Mesendoderm (in vitro differentiated cells): ENCODE measurements around the gene MYCN. TPM values are rescaled to one million over a fixed set of nuclear protein-coding genes. Genes with fewer than 3 reads are reported as not detected.

Experiments
- small RNA-seq: library from polyadenylated mRNA; stranded (forward); fragments of <200 nt; extraction: miRNeasy Mini kit (QIAGEN cat#:217004); gene quantifications from one replicate; pipeline ENCODE3, GENCODE V24; 2013; ENCODE audit not compliant: insufficient read depth

MYCN gene

Small RNA genes within 50 kb of the gene (small RNA-seq; reads per million reads assigned to genes)
- gene RF01210 (not detected), gene RN7SL104P (not detected)
